Cardiac fibroblast (primary cell): ENCODE results near the gene SNTG2.

Experiments
- DNase-seq, 2 donors: peaks; one replicate each; pipeline versions ENCODE4 v3.0.0 to v3.0.0-alpha.2; 2010; ENCODE audit warnings: low read depth in 2 of 2
- H3K4me3 ChIP-seq, 2 donors: replicated peaks in 1 of 2; 1 replicate in 1 of 2; 2 replicates in 1 of 2; pipeline ENCODE4 v1.5.1; 2011; ENCODE audit warnings: low read depth in 2 of 2, low read length in 2 of 2, mild to moderate bottlenecking in 2 of 2, moderate library complexity in 1 of 2
- CTCF ChIP-seq: IDR thresholded peaks from one replicate; pipeline ENCODE4 v1.5.1; 2011; ENCODE audit warnings: low read depth, mild to moderate bottlenecking, low read length, inconsistent platforms

Gene SNTG2

GRCh38 chr2:1305342-1306013 lies 354.8 kb downstream of the SNTG2 start:
- no peak for DNase-seq
- no peak for TF ChIP-seq CTCF
- no peak overlapping the region for H3K4me3 ChIP-seq

DNA sequence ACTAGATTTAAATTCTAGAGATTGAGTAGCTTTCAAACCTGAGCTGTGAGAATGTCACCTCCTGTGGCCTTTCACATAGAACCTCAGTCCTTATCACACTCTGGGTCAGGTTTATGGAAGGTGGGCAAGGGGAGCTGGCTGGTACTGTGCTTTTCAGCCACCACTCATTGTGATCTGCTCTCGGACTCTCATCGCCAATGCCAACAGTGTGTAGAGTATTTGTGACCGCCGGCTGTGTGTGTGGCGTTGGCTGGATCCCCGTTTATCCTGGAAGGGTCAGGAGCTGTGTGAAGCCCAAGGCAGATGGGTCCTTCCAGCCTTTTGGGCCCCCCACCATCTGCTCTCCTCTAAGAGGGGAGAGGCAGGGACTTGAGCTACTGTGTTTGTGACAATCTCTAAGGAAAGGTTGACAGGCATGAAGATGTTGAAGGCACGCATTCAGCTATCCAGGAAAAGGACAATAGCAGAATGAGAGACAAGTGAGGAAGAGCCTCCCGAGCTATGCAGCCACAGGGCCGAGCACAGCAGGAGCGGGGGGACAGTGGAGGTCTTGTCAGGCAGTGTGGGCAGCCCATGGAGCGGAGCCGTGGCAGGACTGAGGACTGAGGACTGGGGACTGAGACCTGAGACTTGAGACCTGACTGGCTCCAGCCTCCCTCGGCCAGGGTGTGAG lies 355.5 kb downstream of the SNTG2 start:
- no peak for DNase-seq
- TF ChIP-seq CTCF, result no peak
- no peak overlapping the region for H3K4me3 ChIP-seq

GRCh38 chr2:1306687-1307516 lies 356.3 kb downstream of the SNTG2 start:
- no peak overlapping the region for H3K4me3 ChIP-seq
- TF ChIP-seq CTCF, result no peak
- DNase-seq, result no peak

DNA sequence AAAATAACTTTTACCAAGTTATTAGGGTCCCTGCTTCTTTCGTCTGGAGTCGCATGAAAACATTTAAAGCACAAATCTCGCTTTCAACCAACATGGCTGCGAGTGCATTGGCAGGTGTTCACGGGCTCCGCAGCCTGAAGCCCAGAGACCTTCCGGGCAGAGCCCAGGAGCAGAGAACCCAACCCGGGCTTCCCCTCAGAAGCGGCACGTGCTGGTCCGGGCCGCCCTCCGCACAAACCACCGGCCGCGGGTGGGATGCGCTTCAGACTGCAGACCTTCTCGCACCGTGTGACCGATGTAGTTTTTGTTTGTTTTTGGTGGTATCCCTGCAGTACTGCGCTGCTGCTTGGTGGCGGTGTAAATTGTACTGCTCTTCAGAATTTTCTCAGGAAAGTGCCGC lies 357.0 kb downstream of the SNTG2 start:
- H3K4me3 ChIP-seq, result no peak overlapping the region
- no peak for TF ChIP-seq CTCF
- no peak for DNase-seq

DNA sequence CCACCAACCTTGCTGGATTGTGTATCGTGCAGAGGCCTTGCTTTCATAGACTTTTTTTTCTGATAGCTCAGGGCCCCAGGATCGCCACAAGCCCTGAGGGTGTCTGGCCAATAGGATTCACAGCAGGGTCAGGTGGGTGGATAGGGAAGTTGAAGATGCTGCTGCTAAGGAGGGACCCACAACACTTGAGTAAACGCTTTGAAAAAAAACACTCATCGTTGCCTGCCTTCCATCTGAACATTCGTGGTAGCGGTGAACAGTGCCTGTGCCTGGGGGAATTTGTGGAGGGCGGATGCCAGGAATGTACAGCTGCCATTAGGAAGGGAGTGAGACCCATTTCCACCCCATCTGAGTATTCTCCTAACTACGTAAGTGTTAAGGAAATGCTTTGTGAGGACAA lies 358.0 kb downstream of the SNTG2 start:
- no peak overlapping the region for H3K4me3 ChIP-seq
- no peak for DNase-seq
- TF ChIP-seq CTCF, result no peak

GRCh38 chr2:1309507-1309906 lies 358.9 kb downstream of the SNTG2 start:
- TF ChIP-seq CTCF, result no peak
- H3K4me3 ChIP-seq, result no peak overlapping the region
- no peak for DNase-seq
